Epithelial cell of prostate (primary cell): ENCODE measurements around the gene ADAMTS8.
"Not testable (repeated sequence)": the region's sequence is repeated elsewhere in the genome, so short reads cannot be mapped to it uniquely, and the experiment has no call there.

Source experiments
- DNase-seq: peaks from one replicate; pipeline ENCODE4 v3.0.0-alpha.2; 2011; ENCODE audit warnings: low read depth, low spot score
- H3K27ac ChIP-seq: fragments of 450-650 bp; 2 replicates; pipeline ENCODE4 v1.5.1; 2017; ENCODE audit warnings: mild to moderate bottlenecking

Gene ADAMTS8

GRCh38 chr11:130439160-130439519, 10.7 kb upstream of the ADAMTS8 start:
- no peak overlapping the region for H3K27ac ChIP-seq
- no peak for DNase-seq

GRCh38 chr11:130438401-130439159, 10.2 kb upstream of the ADAMTS8 start:
- not testable (repeated sequence) for DNase-seq
- peak overlapping the region; percentile 17 for H3K27ac ChIP-seq

DNA sequence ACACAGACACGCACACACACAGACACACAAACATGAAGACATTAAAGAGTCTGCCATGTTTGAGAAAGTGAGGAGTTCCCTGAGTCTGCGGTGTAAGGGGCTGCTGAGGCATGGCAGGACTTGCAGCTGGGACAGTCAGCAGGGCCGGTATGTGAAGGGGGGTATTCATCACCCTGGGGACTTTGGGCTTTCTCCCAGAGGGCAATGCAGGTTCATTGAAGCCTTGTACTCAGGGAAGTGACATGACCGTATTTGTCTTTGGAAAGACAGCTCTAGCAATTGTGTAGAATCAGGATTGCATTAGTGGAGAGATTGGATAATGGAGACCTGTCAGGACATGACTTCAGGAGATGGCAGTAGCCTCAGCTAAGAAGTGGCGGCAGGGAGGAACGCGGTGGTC, 9.4 kb upstream of the ADAMTS8 start:
- peak; percentile 49 for DNase-seq

DNA sequence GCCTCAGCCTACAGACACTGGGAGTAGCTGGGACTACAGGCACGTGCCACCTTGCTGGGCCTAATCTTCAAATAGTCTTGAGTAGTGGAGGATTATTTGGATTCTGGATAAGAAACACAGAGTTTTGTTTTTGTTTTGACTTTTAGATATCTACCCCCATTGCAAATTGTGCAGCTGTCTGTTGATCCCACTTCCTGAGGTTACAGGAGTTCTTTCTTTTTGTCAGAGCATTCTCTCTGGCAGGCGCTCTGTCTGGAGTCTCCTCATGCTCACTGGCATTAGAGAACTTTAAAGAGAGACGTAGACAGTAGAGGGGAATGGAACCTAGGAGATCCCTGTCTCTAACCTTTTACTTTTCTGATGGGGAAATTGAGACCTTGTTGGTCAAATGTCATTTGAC, 7.8 kb upstream of the ADAMTS8 start:
- no peak for DNase-seq
- peak overlapping the region; percentile 39 for H3K27ac ChIP-seq

More for the DNA sequence above, 9.4 kb upstream of the ADAMTS8 start:
- peak overlapping the region; percentile 17 for H3K27ac ChIP-seq

DNA sequence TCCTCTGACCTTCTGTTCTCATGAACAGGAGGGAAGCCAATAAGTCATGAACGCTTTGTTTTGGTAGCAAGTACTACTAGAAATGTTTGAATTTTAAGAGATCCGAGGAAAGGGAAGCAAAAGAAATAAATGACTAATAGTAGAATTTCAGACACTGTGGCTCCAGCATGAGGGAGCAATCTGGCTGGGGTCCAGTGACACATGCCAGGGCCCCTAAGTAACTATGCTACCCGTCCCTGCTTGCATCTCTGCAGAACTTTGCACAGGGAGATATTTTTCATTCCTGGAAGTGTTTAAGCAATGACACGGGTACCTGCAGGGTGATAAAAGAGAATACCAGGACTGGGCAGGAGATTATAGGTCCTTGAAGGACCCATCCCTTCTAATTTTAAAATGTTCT, 7.3 kb upstream of the ADAMTS8 start:
- peak overlapping the region; percentile 39 for H3K27ac ChIP-seq
- DNase-seq, result no peak

DNA sequence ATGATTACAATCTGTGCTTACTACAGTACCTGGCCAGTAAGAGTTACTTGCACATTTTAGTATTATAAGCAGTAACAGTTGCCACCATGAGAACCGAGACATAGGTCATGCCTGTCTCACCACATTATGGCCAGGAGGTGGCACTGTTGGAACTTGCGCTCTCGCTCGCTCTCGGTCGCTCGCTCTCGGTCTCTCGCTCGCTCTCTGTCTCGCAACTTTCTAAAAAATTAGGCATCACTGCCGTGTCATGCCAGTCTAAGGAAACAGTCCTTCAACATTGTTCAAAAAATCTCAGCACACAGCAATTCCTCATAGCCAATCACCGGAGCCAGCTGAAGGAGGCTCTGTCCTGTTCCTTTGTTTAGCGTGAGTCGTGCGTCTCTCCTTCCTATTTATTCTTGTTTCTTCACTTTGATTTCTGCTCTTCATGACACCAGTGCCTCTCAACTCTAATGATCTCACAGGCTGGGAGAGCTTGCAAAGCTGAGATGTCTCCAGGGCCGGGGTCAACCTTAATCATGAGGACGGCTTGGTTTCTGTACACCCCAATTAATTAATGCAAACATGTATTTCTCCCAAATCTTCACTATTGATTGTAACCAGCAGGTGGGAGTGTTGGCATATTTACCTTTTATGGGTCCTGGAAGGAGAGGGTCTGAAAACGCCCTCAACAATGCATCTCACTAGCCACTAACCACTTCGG, 6.3 kb upstream of the ADAMTS8 start:
- DNase-seq, result no peak
- peak overlapping the region; percentile 39 for H3K27ac ChIP-seq

- H3K27ac ChIP-seq, result no peak overlapping the region
- DNase-seq, result no peak
Measured at GRCh38 chr11:130433357-130433756, 4.9 kb upstream of the ADAMTS8 start.

GRCh38 chr11:130431801-130432200, 3.4 kb upstream of the ADAMTS8 start:
- no peak for DNase-seq
- H3K27ac ChIP-seq, result no peak overlapping the region

DNA sequence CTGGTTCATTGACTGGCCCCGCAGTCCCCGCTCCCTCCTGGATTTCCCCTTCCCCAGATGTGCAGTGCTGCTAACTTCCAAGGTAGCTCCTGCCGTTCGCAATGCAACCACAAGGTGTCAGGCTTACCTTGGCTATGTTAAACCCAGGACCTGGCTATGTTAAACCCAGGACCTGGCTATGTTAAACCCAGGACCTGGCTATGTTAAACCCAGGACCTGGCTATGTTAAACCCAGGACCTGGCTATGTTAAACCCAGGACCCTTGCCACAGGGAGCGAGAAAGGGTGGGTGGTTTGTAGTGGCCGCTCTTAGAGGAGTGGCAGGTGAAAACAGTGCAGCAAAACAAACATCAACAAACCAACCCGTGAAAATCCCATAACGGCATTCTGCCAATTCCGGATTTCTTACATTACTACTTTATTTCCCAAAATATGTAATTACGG, 2.9 kb upstream of the ADAMTS8 start:
- DNase-seq, result no peak

GRCh38 chr11:130429983-130430382, 1.6 kb upstream of the ADAMTS8 start:
- no peak for DNase-seq

More for the DNA sequence above, 2.9 kb upstream of the ADAMTS8 start:
- H3K27ac ChIP-seq, result no peak overlapping the region

DNA sequence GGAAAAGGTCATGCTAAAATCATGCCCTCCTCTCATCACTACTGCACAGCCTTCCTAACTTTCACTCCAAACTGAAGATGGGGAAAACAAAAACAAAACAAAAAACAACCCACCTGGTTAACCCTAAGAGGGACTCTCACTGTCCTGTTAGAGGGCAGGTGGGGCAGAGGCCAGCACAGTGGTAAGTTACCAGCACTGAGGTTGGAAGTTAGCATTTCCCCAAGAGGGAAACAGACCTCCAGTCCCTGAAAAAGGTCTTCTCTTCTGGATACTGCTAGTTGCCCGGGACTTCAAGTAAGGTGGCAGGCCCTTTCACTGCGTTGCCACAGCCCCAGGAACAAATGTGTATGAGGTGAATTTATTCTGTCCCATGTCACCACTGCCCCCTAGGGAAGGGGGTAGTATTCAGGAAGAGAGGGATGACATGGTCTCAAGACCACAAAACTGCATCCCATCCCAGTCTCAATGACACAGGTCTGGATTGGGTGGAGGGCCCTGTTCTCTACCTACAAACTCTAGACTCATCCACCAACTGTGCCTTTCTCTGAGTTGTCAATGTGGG, 792 bp upstream of the ADAMTS8 start:
- no peak for DNase-seq
- H3K27ac ChIP-seq, result no peak overlapping the region

More at GRCh38 chr11:130429983-130430382, 1.6 kb upstream of the ADAMTS8 start:
- no peak overlapping the region for H3K27ac ChIP-seq

DNA sequence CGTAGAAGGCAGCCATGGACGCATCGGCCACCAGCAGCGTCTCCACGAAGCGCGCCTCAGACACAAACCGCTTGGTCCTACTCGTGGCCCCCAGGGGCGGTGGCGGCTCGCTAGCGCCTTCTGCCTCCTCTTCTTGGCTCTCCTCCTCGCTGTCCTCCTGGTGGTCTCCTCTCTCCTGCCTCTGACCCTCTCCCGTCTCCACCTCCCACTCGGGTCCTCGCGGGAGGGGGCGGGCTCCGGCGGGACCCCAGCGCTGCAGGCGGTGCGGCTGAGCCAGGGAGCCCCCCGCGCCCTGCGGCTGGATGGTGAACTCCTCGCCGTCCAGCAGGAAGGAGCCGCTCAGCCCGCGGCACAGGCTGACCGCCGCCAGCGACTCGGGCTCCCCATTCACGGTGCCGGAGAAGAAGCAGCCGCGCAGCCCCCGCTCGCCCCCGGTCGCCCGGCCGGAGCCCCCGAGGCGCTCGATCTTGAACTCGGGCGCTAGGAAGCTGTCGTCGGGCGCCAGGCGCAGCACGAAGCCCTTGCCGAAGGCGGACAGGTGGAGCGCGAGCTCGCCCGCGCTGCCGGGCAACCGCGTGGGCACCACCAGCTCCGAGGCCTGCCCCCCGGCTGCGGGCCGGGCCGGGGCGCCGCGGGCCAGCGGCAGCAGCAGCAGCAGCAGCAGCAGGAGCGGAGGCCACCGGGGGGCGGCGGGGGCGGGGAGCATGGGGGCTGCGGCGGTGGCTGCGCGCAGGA, 661 bp downstream of the ADAMTS8 start:
- H3K27ac ChIP-seq, result no peak overlapping the region

DNA sequence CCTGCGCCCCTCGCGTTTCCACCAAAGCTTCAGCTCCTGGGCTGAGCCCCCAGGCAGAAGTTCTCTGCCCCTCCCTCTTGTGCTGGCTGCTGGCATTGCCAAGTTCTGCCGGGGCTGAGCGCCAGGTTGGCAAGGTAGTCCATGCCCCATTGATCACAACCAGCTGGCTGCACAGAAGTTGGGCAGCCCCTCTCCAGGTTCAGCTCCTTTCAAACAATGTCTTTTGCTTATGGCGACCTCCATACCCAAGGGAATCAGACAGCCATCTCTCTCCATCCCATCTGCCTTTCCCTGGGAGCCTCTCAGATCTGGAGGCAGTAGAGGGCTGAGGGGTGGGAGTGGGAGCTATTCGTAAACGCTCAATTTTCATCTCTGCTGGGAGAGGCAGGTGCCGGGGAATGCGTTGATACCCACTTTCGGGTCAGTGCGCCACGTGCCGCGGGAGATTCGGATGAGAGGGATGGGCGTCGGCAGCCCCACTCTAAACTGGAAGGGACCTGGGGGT, 1.5 kb downstream of the ADAMTS8 start:
- no peak for DNase-seq
- H3K27ac ChIP-seq, result no peak overlapping the region

More for the DNA sequence above, 661 bp downstream of the ADAMTS8 start:
- no peak for DNase-seq

DNA sequence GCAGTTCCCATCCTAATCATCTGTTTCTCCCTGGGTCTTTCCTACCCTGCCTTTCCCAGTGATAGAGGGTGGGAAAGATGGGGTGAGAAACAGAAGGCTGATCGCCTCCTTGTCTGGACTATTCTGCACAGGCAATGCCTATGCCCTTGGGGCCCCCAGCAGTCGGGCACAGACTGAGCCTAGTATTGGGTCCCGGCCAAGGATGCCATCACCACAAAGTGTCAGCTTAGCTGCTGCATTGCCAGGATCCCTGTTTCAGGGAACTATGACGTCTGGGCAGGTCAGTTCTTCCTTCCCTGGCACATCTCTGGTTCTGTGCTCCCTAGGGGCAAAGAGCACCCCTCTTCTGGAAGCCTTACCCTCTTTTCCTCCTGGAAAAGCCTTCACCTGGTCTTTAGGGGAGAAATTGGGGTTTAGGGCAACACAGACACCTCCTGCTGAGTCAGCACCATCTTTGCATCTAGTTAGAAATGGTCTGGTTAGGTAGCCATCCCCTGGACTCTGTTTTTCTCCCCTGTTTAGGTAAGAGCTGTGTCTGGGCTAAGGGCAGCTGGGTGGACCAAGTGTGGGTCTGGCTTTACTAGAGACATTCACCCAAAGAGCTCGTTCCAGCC, 2.1 kb downstream of the ADAMTS8 start:
- H3K27ac ChIP-seq, result no peak overlapping the region
- no peak for DNase-seq

- H3K27ac ChIP-seq, result no peak overlapping the region
- no peak for DNase-seq
Measured at GRCh38 chr11:130425156-130425555, 3.3 kb downstream of the ADAMTS8 start.

- no peak overlapping the region for H3K27ac ChIP-seq
- no peak for DNase-seq
Measured at GRCh38 chr11:130424613-130425140, 3.7 kb downstream of the ADAMTS8 start.

GRCh38 chr11:130423541-130424142, 4.8 kb downstream of the ADAMTS8 start:
- H3K27ac ChIP-seq, result no peak overlapping the region
- DNase-seq, result no peak

DNA sequence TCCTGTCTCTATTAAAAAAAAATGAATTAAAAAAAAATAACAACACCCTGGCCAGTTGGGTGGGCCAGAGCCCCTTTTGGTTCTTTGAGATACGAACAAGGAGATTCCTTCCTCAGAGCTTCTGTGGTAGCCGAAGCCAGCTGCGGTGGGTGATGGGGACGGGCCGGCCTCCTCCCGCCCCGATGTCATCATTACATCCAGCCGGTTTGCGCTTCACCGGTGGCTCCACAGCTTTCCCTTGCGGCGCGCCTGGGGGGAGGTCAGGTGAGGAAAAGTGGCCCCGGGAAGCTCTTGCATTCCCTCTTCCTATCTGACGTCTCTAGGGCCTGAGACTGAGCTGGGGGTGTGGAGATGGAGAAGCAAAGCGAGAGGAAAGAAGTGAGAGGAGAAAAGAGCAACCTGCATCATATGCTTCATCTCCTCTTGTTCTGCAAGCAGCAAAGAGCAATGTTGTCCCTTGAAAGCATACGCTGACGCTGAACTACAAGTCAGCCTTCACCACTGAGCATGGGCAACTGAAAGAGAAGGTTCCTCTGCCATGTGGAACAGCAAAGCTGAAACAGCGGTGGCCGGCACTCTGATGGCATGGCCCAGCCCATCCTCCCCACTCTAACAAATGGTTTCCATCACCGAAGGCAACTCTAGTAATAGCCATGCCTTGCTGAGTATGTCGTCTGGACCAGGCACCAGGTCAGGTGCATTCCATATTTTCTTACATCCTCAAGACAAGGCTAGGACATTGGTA, 6.0 kb downstream of the ADAMTS8 start:
- DNase-seq, result no peak
- H3K27ac ChIP-seq, result no peak overlapping the region

GRCh38 chr11:130421697-130422096, 6.7 kb downstream of the ADAMTS8 start:
- no peak overlapping the region for H3K27ac ChIP-seq
- no peak for DNase-seq
